Right atrium auricular region (tissue), 2 donors: ENCODE measurements around the gene CRBN. TPM values are rescaled to one million over a fixed set of nuclear protein-coding genes. Genes with fewer than 3 reads are reported as not detected.
A peak's percentile ranks its signal among the peaks of the same experiment; 100 is the strongest.

Source experiments
- DNase-seq: peaks from one replicate; pipeline ENCODE4 v3.0.0-alpha.2; 2019; ENCODE audit warnings: low spot score
- H3K27ac ChIP-seq, 2 donors: fragments of 200-600 bp; sonication (generic); 1 replicate in 1 of 2; 2 replicates in 1 of 2; pipeline ENCODE4 v1.5.1; 2016 to 2019
- H3K27me3 ChIP-seq, 2 donors: fragments of 200-600 bp; sonication (generic); one replicate each; pipeline versions ENCODE4 v1.5.1 to v1.6.0; 2017 to 2019
- H3K36me3 ChIP-seq: fragments of 200-600 bp; sonication (generic); one replicate; pipeline ENCODE4 v1.5.1; 2016
- H3K4me1 ChIP-seq, 2 donors: fragments of 200-600 bp; sonication (generic); one replicate each; pipeline versions ENCODE4 v1.5.1 to v1.6.0; 2017 to 2019
- H3K4me3 ChIP-seq, 2 donors: fragments of 200-600 bp; sonication (generic); 1 replicate in 1 of 2; 2 replicates in 1 of 2; pipeline ENCODE4 v1.5.1; 2017 to 2019; ENCODE audit warnings: mild to moderate bottlenecking in 1 of 2, moderate library complexity in 1 of 2
- H3K9me3 ChIP-seq, 2 donors: fragments of 200-600 bp; sonication (generic); one replicate each; pipeline ENCODE4 v1.5.1; 2019
- CTCF ChIP-seq, 2 donors: fragments of 200-600 bp; sonication (generic); IDR thresholded peaks; one replicate each; pipeline ENCODE4 v1.5.1; 2019; ENCODE audit warnings: antibody characterized with exemption in 2 of 2
- total RNA-seq, 2 donors: library from RNA; depleted of rRNA; stranded (reverse); fragments of >200 nt; gene quantifications; one replicate each; pipeline ENCODE4 v1.1.0, GENCODE V29; 2016

Gene CRBN
- total RNA-seq, result 10 to 100 TPM; 37.3 to 37.5 TPM

DNA sequence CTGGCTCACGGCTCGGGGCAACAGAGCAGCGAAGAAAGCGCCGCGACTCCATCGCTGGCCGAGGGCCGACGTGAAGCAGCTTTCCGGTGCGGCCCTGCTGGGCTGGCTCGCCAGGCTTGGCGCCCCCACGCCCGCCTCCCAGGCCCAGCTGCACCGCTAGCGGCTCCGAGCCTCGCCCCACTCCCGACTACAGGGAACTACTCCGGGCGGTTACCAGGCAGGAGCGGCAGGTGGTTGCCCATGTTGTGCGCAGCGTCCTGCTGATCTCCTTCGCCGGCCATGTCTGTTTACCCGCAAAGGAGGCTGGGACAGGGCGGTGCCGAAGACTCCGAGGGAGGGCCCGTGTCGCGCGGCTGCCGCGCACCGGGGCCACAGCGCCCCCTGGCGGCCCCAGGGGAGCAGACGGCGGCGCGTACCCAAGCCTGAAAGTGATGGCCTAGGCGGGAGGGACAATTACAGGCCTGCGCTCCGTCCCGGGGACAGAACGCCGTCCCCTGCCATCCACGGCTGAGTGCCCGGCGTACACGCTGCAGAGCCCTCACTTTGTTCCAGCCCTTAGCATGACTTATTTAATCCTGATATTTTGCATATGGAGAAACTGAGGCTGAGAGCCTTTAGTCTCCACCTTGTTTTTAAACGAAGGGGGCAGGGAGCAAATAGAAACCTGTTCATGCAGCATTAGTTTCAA lies at the start of gene CRBN:
CRBN (minus strand) TSS at position 285 of the 688 bp plus-strand sequence; CDS start at position 281, 4 bp downstream.
- H3K4me3 ChIP-seq, result peak within 1 kb of the TSS; percentile 98 to 99
- peak within 1 kb of the TSS; percentile 73 to 89 for H3K27ac ChIP-seq
- H3K9me3 ChIP-seq, result no peaks in the 10 kb centered on the region
- H3K27me3 ChIP-seq, result no peaks in the 10 kb centered on the region
- DNase-seq, result peak; percentile 80
- TF ChIP-seq CTCF (IDR thresholded peaks at IDR 0.05), result peak; percentile 99 to 100
- peaks cover 0 to 24% of the 10 kb centered on the region in 2 donors for H3K4me1 ChIP-seq
- H3K36me3 ChIP-seq, result no peaks in the 10 kb centered on the region

DNA sequence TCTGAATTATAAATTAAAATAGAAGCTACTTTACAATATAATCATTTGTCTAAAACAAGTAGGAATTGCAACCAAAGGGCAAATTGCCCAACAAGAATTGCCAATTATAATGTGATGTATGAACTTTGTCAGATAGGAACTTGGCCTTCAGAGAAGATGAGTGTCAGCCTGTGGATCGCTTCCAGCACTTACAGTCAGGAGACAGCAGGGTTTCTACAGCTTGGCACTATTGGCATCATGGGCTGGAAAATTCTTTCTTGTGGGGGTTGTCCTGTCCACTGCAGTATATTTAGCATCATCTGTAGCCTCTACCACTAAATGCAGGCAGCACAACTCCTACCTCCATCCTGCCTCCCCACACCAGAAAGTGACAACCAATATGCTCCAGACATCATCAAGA lies 48.1 kb upstream of the CRBN start:
- no peaks in the 10 kb centered on the region for H3K9me3 ChIP-seq
- DNase-seq, result no peak
- H3K27ac ChIP-seq, result no peak overlapping the region
- no peaks in the 10 kb centered on the region for H3K27me3 ChIP-seq
- H3K4me3 ChIP-seq, result no peak overlapping the region
- TF ChIP-seq CTCF (IDR thresholded peaks at IDR 0.05), result no peak
- no peaks in the 10 kb centered on the region for H3K36me3 ChIP-seq
- no peaks in the 10 kb centered on the region for H3K4me1 ChIP-seq

DNA sequence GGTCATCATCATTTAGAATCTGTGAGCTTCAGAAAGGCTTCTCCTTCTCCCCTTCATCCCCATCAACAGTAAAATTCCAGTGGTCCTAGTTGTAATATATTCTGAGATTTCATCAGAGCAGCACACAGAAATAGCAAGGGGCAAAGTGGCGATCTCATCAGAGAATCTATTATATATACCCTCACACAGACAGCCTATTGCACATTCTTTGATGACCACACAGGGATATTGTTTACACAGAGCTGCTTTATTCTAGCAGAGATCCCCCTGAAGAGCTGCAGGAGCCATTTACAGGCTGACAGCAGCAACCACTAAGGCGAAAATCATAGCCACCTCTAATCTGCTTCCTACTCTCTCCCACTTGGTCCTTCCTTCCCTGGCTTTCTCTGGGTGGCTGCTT lies 42.0 kb upstream of the CRBN start:
- Histone ChIP-seq H3K9me3 (no peaks in the 10 kb centered on the region), H3K27ac (no peak overlapping the region), H3K4me1 (no peaks in the 10 kb centered on the region), H3K4me3 (no peak overlapping the region), H3K36me3 (no peaks in the 10 kb centered on the region), H3K27me3 (no peaks in the 10 kb centered on the region)
- TF ChIP-seq CTCF (IDR thresholded peaks at IDR 0.05), result no peak
- no peak for DNase-seq

DNA sequence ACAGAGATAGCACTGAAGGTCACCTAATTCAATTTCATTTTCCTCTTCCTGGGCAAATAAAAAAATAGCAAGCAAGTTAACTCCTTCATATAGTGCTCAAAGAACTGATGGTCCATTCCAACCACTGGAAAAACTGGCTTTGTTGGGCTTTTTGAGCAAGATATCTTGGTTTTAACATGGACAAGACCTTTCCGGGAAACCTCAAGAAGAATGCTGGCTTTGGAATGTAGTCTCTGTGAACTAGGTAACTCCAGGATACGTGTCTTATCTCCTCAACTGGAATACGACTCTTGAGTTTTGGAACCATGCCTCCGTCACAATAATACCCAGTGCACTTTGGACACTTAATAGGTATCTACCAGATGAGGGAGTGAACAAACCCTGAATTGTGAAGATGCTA lies 36.9 kb upstream of the CRBN start:
- H3K27ac ChIP-seq, result no peak overlapping the region
- no peaks in the 10 kb centered on the region for H3K9me3 ChIP-seq
- no peak for DNase-seq
- TF ChIP-seq CTCF (IDR thresholded peaks at IDR 0.05), result no peak
- no peak overlapping the region for H3K4me3 ChIP-seq
- no peaks in the 10 kb centered on the region for H3K27me3 ChIP-seq
- H3K36me3 ChIP-seq, result no peaks in the 10 kb centered on the region
- H3K4me1 ChIP-seq, result no peaks in the 10 kb centered on the region

DNA sequence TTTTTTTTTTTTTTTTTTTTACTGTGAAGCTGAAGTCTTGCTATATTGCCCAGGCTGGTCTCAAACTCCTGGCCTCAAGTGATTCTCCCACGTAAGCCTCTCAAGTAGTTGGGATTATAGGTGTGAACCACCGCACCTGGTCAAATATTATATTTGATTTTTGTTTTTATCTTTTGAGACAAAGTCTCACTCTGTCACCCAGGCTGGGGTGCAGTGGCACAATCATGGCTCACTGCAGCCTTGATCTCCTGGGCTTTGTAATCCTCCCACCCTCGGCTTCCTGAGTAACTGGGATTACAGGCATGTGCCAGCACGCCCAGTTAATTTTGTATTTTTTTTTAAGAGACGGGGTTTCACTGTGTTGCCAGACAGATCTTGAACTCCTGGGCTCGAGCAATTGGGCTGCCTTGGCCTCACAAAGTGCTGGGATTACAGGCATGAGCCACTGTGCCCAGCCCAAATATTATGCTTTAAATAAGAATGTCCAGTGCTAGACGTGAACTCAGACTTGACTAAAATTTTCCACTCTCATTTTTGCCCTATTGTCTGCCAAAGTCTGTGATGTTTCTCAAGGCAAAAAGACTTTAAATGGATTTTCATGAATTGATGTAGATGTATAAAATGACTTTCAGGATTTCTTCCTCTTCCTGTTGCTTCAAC lies 33.4 kb upstream of the CRBN start:
- Histone ChIP-seq H3K27me3 (no peaks in the 10 kb centered on the region), H3K9me3 (no peaks in the 10 kb centered on the region), H3K36me3 (no peaks in the 10 kb centered on the region), H3K4me3 (no peak overlapping the region), H3K4me1 (no peaks in the 10 kb centered on the region), H3K27ac (no peak overlapping the region)
- DNase-seq, result no peak
- TF ChIP-seq CTCF (IDR thresholded peaks at IDR 0.05), result no peak
